Naive thymus-derived CD8-positive, alpha-beta T cell (primary cell): Measurements from ENCODE around the gene SLC41A1. TPM values are rescaled to one million over a fixed set of nuclear protein-coding genes. Genes with fewer than 3 reads are reported as not detected.
"Not testable (repeated sequence)": the region's sequence is repeated elsewhere in the genome, so short reads cannot be mapped to it uniquely, and the experiment has no call there.

Experiments used
- ATAC-seq, 2 donors: fragments of 150-1000 bp; cut with Tn5 transposase in 1 of 2; sonication (Bioruptor Pico), chemical (Tn5 transposase) in 1 of 2; 1 replicate in 1 of 2; 2 replicates in 1 of 2; pipeline ENCODE4 v1.10.0; 2021; ENCODE audit warnings: mild to moderate bottlenecking in 2 of 2, moderate library complexity in 2 of 2
- POLR2A ChIA-PET: fragments of 350-600 bp; sonication (Branson Sonifier 250); formaldehyde crosslinking; loops from one replicate; lab custom pipeline; 2021; ENCODE audit warnings: antibody characterized with exemption; lab: Charles Lee
- DNase-seq, 10 donors: peaks; one replicate each; pipeline versions ENCODE4 v3.0.0 to v3.0.0-alpha.2; 2020 to 2022
- H3K27ac Mint-ChIP-seq, 10 donors: one replicate each; pipeline ENCODE4 v1.8.0; 2020 to 2022; ENCODE audit warnings: mild to moderate bottlenecking in 10 of 10, mixed read lengths in 10 of 10, moderate library complexity in 4 of 10, inconsistent platforms in 1 of 10
- H3K27me3 Mint-ChIP-seq, 5 donors: one replicate each; pipeline ENCODE4 v1.8.0; 2021 to 2022; ENCODE audit warnings: mixed read lengths in 5 of 5
- H3K36me3 Mint-ChIP-seq, 3 donors: one replicate each; pipeline ENCODE4 v1.8.0; 2020 to 2022; ENCODE audit warnings: mixed read lengths in 3 of 3, mild to moderate bottlenecking in 2 of 3, inconsistent platforms in 1 of 3
- H3K4me1 Mint-ChIP-seq, 4 donors: one replicate each; pipeline ENCODE4 v1.8.0; 2021 to 2022; ENCODE audit warnings: mixed read lengths in 4 of 4
- H3K4me3 Mint-ChIP-seq, 10 donors: one replicate each; pipeline ENCODE4 v1.8.0; 2020 to 2022; ENCODE audit warnings: mild to moderate bottlenecking in 10 of 10, mixed read lengths in 10 of 10, moderate library complexity in 6 of 10, inconsistent platforms in 1 of 10
- H3K9me3 Mint-ChIP-seq, 9 donors: one replicate each; pipeline ENCODE4 v1.8.0; 2020 to 2022; ENCODE audit warnings: mixed read lengths in 9 of 9, mild to moderate bottlenecking in 3 of 9, inconsistent platforms in 1 of 9, moderate library complexity in 1 of 9
- polyA plus RNA-seq, 3 donors: library from polyadenylated mRNA; unstranded; fragments of 300-500 nt; fragmentation: Illumina TruSeq; gene quantifications; one replicate each; pipeline ENCODE4 v1.2.3, GENCODE V29; 2021
- total RNA-seq, 8 experiments: library from RNA in 2 of 8; stranded (reverse) in 2 of 8; gene quantifications; one replicate each; pipeline ENCODE4 v1.2.3 and lab custom pipeline; 2021 to 2026

SLC41A1 gene
- total RNA-seq = 10 to 100 TPM; 29.0 to 31.0 TPM
- 10 to 100 TPM in 2 of 3 donors, 1 to 10 TPM in 1; 9.0 to 19.3 (median 13.1) TPM for polyA plus RNA-seq
- total RNA-seq (lab: John Stamatoyannopoulos, UW) = 40.2 to 62.5 (median 50.6) reads per million in 6 experiments

GRCh38 chr1:205812878-205813754 is at the start of gene SLC41A1:
Gene SLC41A1 (minus strand): TSS chr1:205813198. CDS start chr1:205810441, 2,757 bp downstream.
- H3K27me3 Mint-ChIP-seq = no peaks in the 10 kb centered on the region
- peaks cover 37 to 63% (median 56%) of the 10 kb centered on the region in 4 donors for H3K4me1 Mint-ChIP-seq
- peak; percentile 94 to 96 for ATAC-seq
- peaks cover 0 to 22% (median 10%) of the 10 kb centered on the region in 3 donors for H3K36me3 Mint-ChIP-seq
- POLR2A ChIA-PET = interaction anchor here (0.9 to 3.5 kb wide), 6 partner anchors 8 to 535 kb away, joined by 3 to 19 read pairs (median 4); partner anchors contain the start of genes NUCKS1, PM20D1 and RAB29
- peak within 1 kb of the TSS; percentile 84 to 95 (median 92) for H3K27ac Mint-ChIP-seq
- H3K4me3 Mint-ChIP-seq = peak within 1 kb of the TSS; percentile 88 to 96 (median 94)
- peak; percentile 88 to 97 (median 93) for DNase-seq
- H3K9me3 Mint-ChIP-seq = no peaks in the 10 kb centered on the region

- DNase-seq = no peak
- H3K9me3 Mint-ChIP-seq = peaks cover 0 to 24% (median 6%) of the 10 kb centered on the region in 9 donors
- peaks cover 0 to 3% (median 0%) of the 10 kb centered on the region in 5 donors for H3K27me3 Mint-ChIP-seq
- POLR2A ChIA-PET = no interaction called here
- H3K36me3 Mint-ChIP-seq = peaks cover 0 to 27% (median 0%) of the 10 kb centered on the region in 3 donors
- ATAC-seq = no peak
- H3K4me1 Mint-ChIP-seq = peaks cover 2 to 12% (median 5%) of the 10 kb centered on the region in 4 donors
- H3K27ac Mint-ChIP-seq = no peak overlapping the region
- H3K4me3 Mint-ChIP-seq = no peak overlapping the region
These were observed 48.5 kb upstream of the SLC41A1 start for GRCh38 chr1:205861540-205861939.

GRCh38 chr1:205858141-205858961 is 45.4 kb upstream of the SLC41A1 start:
- Mint-ChIP-seq H3K9me3 (peaks cover 8 to 35% (median 18%) of the 10 kb centered on the region in 9 donors), H3K4me1 (peaks cover 2 to 12% (median 5%) of the 10 kb centered on the region in 4 donors), H3K27ac (no peak overlapping the region), H3K36me3 (peaks cover 0 to 42% (median 7%) of the 10 kb centered on the region in 3 donors), H3K4me3 (no peak overlapping the region), H3K27me3 (no peaks in the 10 kb centered on the region)
- POLR2A ChIA-PET = no interaction called here
- no peak for ATAC-seq
- DNase-seq = no peak

DNA sequence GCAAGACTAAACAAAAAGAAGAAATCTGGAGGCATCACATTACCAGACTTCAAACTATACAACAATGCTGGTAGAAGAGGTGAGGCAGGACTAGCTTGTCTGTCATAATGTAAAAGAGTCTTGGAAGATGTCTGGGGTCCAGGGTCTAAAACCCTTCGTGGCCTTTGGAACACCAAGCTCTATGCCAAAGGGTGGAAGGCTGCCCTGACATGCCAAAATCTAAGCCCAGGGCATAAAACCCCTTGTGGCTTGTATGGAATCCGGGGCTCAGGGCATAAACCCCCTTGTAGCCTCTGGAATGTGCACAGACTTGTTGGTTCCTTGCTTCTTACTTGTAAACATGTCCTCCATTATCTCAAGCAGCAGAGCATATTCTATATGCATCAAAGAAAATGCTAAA is 44.5 kb upstream of the SLC41A1 start:
- POLR2A ChIA-PET, ATAC-seq, H3K27ac Mint-ChIP-seq, H3K4me3 Mint-ChIP-seq, DNase-seq, H3K27me3 Mint-ChIP-seq: not testable (repeated sequence)
- Mint-ChIP-seq H3K4me1 (peaks cover 2 to 12% (median 5%) of the 10 kb centered on the region in 4 donors), H3K36me3 (peaks cover 0 to 42% (median 7%) of the 10 kb centered on the region in 3 donors), H3K9me3 (peaks cover 8 to 38% (median 18%) of the 10 kb centered on the region in 9 donors)

DNA sequence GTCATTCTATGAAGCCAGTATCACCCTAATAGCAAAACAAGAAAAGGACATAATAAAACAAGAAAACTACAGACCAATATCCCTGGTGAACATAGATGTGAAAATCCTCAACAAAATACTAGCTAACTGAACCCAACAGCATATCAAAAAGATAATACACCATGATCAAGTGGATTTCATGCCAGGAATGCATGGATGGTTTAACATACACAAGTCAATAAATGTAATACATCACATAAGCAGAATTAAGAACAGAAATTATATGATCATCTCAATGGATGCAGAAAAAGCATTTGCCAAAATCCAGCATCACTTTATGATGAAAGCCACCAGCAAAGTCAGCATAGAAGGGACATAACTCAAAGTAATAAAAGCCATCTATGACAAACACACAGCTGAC is 43.4 kb upstream of the SLC41A1 start:
- Mint-ChIP-seq H3K4me3 (no peak overlapping the region), H3K27ac (no peak overlapping the region), H3K4me1 (peaks cover 2 to 12% (median 5%) of the 10 kb centered on the region in 4 donors), H3K36me3 (peaks cover 0 to 35% (median 7%) of the 10 kb centered on the region in 3 donors), H3K9me3 (peaks cover 8 to 33% (median 18%) of the 10 kb centered on the region in 9 donors), H3K27me3 (no peaks in the 10 kb centered on the region)
- ATAC-seq (no peak), DNase-seq (no peak)
- POLR2A ChIA-PET = no interaction called here

DNA sequence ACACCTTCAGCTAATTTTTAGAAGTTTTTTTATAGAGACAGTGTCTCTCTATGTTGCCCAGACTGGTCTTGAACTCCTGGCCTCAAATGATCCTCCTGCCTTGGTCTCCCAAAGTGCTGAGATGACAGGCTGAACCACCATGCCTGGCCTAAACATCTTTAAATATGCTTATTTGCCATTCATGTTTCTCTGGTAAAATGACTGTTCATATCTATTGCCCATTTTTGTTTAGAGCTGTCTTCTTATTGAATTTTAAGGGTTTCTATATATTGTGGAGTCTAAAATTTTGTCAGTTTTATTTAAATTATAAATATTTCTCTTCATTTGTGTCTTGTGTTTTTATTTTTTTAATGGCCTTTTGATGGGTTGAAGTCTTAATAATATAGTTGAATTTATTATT is 40.0 kb upstream of the SLC41A1 start:
- Mint-ChIP-seq H3K27me3 (no peaks in the 10 kb centered on the region), H3K4me3 (no peak overlapping the region), H3K27ac (no peak overlapping the region), H3K36me3 (peaks cover 0 to 22% (median 7%) of the 10 kb centered on the region in 3 donors), H3K9me3 (peaks cover 7 to 21% (median 13%) of the 10 kb centered on the region in 9 donors), H3K4me1 (peaks cover 10 to 21% (median 13%) of the 10 kb centered on the region in 4 donors)
- DNase-seq (no peak), ATAC-seq (no peak)
- POLR2A ChIA-PET = no interaction called here

GRCh38 chr1:205851993-205852392 is 39.0 kb upstream of the SLC41A1 start:
- peaks cover 10 to 21% (median 11%) of the 10 kb centered on the region in 4 donors for H3K4me1 Mint-ChIP-seq
- no peak for ATAC-seq
- no peak for DNase-seq
- no peaks in the 10 kb centered on the region for H3K27me3 Mint-ChIP-seq
- H3K9me3 Mint-ChIP-seq = peaks cover 7 to 19% (median 13%) of the 10 kb centered on the region in 9 donors
- POLR2A ChIA-PET = no interaction called here
- H3K27ac Mint-ChIP-seq = no peak overlapping the region
- H3K36me3 Mint-ChIP-seq = peaks cover 0 to 21% (median 7%) of the 10 kb centered on the region in 3 donors
- no peak overlapping the region for H3K4me3 Mint-ChIP-seq

- no peaks in the 10 kb centered on the region for H3K27me3 Mint-ChIP-seq
- peaks cover 0 to 3% (median 0%) of the 10 kb centered on the region in 9 donors for H3K9me3 Mint-ChIP-seq
- DNase-seq (peak; percentile 45 to 92 (median 84)), ATAC-seq (peak; percentile 97)
- H3K4me1 Mint-ChIP-seq = peaks cover 10 to 21% (median 12%) of the 10 kb centered on the region in 4 donors
- peak within 1 kb of the TSS; percentile 82 to 99 (median 96) for H3K27ac Mint-ChIP-seq
- H3K36me3 Mint-ChIP-seq = peaks cover 0 to 1% (median 1%) of the 10 kb centered on the region in 3 donors
- POLR2A ChIA-PET = interaction anchor here (0.5 to 1.1 kb wide), 3 partner anchors 37 to 217 kb away, joined by 3 to 5 read pairs (median 3); partner anchors contain the start of genes ELK4 and SLC41A1
- H3K4me3 Mint-ChIP-seq = peak within 1 kb of the TSS; percentile 86 to 98 (median 92)
These were observed 36.8 kb upstream of the SLC41A1 start, which contains the start of gene PM20D1 for GRCh38 chr1:205849619-205850355. Gene PM20D1 (minus strand): TSS chr1:205850132. CDS start chr1:205850072, 60 bp downstream.

GRCh38 chr1:205843036-205843859 is 30.2 kb upstream of the SLC41A1 start:
- H3K4me1 Mint-ChIP-seq = peaks cover 0 to 9% (median 2%) of the 10 kb centered on the region in 4 donors
- no peaks in the 10 kb centered on the region for H3K9me3 Mint-ChIP-seq
- peak overlapping the region in 1 of 10 donors; percentile 5 for H3K27ac Mint-ChIP-seq
- H3K36me3 Mint-ChIP-seq = peaks cover 0 to 23% (median 4%) of the 10 kb centered on the region in 3 donors
- POLR2A ChIA-PET = interaction anchor here (0.6 kb wide), 1 partner anchor 1933 kb away, joined by 4 read pairs; no protein-coding TSS in a partner anchor
- DNase-seq (no peak), ATAC-seq (no peak)
- peak overlapping the region in 1 of 10 donors; percentile 34 for H3K4me3 Mint-ChIP-seq
- no peaks in the 10 kb centered on the region for H3K27me3 Mint-ChIP-seq

DNA sequence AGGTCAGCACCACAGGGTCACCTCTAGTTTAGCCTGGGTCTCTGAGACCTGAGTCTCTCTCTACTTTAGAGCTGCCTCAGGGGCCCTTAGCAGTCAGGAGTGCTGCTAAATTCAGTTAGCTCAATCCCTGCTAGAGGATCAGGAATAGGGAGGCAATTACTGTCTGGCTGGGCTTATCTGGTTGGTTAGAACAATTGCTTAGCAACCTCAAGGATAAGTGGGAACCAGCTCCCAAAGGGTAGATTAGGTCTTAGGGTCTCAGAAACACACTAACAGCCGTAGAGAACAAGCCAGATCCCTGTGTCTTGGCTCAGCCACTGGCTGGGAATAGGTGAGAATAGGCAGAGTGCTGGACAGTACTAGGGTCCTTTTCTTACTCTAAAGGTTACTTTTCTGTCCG is 29.2 kb upstream of the SLC41A1 start:
- Mint-ChIP-seq H3K36me3 (peaks cover 0 to 29% (median 8%) of the 10 kb centered on the region in 3 donors), H3K9me3 (no peaks in the 10 kb centered on the region), H3K4me1 (peaks cover 0 to 11% (median 2%) of the 10 kb centered on the region in 4 donors), H3K27ac (no peak overlapping the region), H3K4me3 (no peak overlapping the region), H3K27me3 (no peaks in the 10 kb centered on the region)
- ATAC-seq (no peak), DNase-seq (no peak)
- POLR2A ChIA-PET = no interaction called here
